Measurements from ENCODE around the gene PTPN12. TPM values are rescaled to one million over a fixed set of nuclear protein-coding genes. Genes with fewer than 3 reads are reported as not detected.
A peak's percentile ranks its signal among the peaks of the same experiment; 100 is the strongest.

Gene PTPN12
- total RNA-seq, 2 donors from 2014 or later: 70.5 to 173 TPM

DNA sequence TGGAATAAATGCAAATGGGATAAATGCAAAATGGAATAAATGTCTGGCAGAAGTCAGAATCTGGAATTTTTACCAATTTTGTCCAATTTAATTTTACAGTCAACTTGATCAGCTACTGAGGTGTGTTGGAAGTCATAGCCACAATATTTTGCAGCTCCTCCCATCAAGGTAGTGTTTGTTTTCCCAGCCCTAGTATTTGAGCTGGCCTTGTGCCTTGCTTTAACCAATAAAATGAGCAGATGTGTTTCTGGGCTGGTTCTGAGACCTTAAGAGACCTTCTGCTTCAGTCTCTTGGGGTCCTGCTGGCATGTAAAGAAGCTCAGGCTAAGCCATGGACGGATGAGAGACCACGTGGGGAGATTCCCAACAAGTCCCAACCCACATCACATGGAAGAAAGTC, 116.5 kb downstream of the PTPN12 start:
- TF ChIP-seq, protein P1, sequence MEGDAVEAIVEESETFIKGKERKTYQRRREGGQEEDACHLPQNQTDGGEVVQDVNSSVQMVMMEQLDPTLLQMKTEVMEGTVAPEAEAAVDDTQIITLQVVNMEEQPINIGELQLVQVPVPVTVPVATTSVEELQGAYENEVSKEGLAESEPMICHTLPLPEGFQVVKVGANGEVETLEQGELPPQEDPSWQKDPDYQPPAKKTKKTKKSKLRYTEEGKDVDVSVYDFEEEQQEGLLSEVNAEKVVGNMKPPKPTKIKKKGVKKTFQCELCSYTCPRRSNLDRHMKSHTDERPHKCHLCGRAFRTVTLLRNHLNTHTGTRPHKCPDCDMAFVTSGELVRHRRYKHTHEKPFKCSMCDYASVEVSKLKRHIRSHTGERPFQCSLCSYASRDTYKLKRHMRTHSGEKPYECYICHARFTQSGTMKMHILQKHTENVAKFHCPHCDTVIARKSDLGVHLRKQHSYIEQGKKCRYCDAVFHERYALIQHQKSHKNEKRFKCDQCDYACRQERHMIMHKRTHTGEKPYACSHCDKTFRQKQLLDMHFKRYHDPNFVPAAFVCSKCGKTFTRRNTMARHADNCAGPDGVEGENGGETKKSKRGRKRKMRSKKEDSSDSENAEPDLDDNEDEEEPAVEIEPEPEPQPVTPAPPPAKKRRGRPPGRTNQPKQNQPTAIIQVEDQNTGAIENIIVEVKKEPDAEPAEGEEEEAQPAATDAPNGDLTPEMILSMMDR (IDR thresholded peaks at IDR 0.05): no peak
- Histone ChIP-seq H3K4me1 (ENCODE audit: control insufficient read depth in 1 of 2, low read depth in 2 of 2) (peaks cover 3 to 7% of the 10 kb centered on the region in 2 donors), H3K9me3 (no peaks in the 10 kb centered on the region), H3K4me3 (no peak overlapping the region), H3K36me3 (no peaks in the 10 kb centered on the region), H3K27me3 (replicated peaks; ENCODE audit: insufficient read depth) (no peaks in the 10 kb centered on the region), H3K27ac (no peak overlapping the region)
- ATAC-seq (ENCODE audit: insufficient number of reproducible peaks, low FRiP score, low read depth) (no peak), DNase-seq (ENCODE audit: low spot score) (no peak)

DNA sequence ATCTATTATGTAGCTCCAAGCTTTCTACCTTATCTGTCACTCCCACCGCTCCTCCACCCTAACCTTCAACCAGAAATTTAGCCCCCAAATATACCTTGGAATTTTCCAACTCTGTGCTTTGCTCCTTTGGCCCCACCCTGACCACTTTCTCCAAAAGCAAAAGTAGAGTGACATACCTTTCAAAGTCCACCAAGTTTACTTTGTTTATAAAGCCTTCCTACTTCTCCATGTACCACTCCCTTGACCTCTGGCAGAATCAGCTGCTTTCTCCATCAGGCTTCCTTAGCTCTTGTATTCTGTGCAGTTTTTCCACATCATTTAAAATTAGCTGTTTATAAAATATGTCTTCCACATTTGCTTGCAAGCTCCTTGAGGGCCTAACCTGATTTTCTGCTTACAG, 118.3 kb downstream of the PTPN12 start:
- Histone ChIP-seq H3K27me3 (replicated peaks; ENCODE audit: insufficient read depth) (no peaks in the 10 kb centered on the region), H3K9me3 (no peaks in the 10 kb centered on the region), H3K27ac (no peak overlapping the region), H3K4me1 (ENCODE audit: control insufficient read depth in 1 of 2, low read depth in 2 of 2) (no peaks in the 10 kb centered on the region), H3K4me3 (no peak overlapping the region), H3K36me3 (no peaks in the 10 kb centered on the region)
- TF ChIP-seq, protein P1 (IDR thresholded peaks at IDR 0.05): no peak
- DNase-seq (ENCODE audit: low spot score): no peak
- no peak for ATAC-seq (ENCODE audit: insufficient number of reproducible peaks, low FRiP score, low read depth)

DNA sequence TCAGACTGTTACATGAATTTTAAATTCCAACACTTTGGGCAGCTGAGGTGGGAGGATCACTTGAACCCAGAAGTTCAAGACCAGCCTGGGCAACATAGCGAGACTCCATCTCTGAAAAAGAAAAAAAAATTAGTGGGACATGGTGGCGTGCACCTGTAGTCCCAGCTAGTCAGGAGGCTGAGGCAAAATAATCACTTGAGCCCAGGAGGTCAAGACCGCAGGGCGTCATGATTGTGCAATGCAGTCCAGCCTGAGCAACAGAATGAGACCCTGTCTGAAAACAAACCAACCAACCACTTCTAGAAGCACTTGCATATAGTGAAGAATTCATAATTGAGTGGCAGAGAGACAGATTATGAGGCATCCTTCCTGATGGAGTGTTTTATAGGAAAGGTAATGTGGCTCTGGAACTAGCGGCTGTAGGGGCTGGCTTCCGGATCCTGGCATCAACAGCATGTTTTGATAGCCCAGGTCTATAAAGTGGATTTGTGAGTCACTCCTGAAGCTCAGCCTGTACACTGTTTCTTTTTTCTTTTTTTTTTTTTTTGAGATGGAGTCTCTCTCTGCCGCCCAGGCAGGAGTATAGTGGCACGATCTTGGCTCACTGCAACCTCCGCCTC, 118.9 kb downstream of the PTPN12 start:
- H3K4me1 ChIP-seq (ENCODE audit: control insufficient read depth in 1 of 2, low read depth in 2 of 2): no peaks in the 10 kb centered on the region
- no peaks in the 10 kb centered on the region for H3K27me3 ChIP-seq (replicated peaks; ENCODE audit: insufficient read depth)
- ATAC-seq (ENCODE audit: insufficient number of reproducible peaks, low FRiP score, low read depth) (no peak), DNase-seq (ENCODE audit: low spot score) (no peak)
- no peak overlapping the region for H3K4me3 ChIP-seq
- H3K9me3 ChIP-seq: no peaks in the 10 kb centered on the region
- no peak overlapping the region for H3K27ac ChIP-seq
- TF ChIP-seq, protein P1 (IDR thresholded peaks at IDR 0.05): no peak
- H3K36me3 ChIP-seq: no peaks in the 10 kb centered on the region

DNA sequence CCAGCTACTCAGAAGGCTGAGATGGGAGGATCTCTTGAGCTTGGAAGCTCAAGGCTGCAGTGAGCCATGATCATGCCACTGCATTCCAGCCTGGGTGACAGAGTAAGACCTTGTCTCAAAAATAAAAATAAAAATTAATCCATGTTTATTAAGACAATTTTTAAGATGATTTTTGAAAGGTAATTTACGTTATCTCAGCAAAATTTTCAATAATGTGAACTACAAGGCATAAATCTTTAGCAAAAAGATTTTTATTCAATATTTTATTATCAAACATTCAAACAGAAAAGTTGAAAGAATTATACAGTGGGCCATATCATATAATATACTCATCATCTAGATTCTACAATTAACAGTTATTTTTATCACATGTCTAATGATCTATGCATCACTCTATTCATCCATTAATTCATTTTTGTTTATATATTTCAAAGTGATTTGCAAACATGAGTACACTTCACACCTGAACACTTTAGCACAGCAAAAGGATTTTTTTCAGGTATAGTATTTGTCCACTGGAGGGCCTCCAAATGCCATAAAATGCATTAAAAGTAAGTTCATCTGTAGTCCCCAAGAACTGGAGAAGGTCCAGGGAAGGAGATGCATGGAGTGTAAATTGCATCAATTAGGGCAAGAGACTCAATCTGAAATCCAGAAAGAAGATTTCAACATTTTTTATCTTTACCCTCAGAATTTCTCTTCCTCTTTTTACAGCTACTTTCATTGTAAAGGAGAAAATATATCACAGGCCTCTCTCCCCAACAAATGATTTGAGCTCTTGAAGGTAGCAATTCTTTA, 120.5 kb downstream of the PTPN12 start:
- no peaks in the 10 kb centered on the region for H3K9me3 ChIP-seq
- H3K36me3 ChIP-seq: no peaks in the 10 kb centered on the region
- no peak for DNase-seq (ENCODE audit: low spot score)
- TF ChIP-seq, protein P1 (IDR thresholded peaks at IDR 0.05): peak; percentile 32
- no peaks in the 10 kb centered on the region for H3K27me3 ChIP-seq (replicated peaks; ENCODE audit: insufficient read depth)
- H3K4me1 ChIP-seq (ENCODE audit: control insufficient read depth in 1 of 2, low read depth in 2 of 2): no peaks in the 10 kb centered on the region
- ATAC-seq (ENCODE audit: insufficient number of reproducible peaks, low FRiP score, low read depth): no peak
- no peak overlapping the region for H3K27ac ChIP-seq
- H3K4me3 ChIP-seq: no peak overlapping the region

DNA sequence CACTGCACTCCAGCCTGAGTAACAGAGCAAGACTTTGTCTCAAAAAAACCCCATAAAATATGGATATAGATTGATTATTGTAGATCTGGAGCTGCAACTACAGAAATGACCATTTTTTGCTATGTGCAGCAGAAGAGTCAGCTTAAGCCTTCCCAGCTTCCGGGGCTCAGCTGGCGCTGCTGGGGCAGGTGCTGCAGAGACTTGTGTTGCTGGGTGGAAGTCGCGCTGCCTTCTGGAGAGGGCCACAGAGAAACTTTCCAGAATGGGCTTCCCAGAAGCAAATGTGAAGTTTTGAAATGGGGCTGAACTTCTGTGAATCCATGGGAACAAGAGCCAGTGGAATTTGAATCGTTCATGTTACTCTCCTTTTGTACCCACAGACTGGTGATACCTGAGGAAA, 121.8 kb downstream of the PTPN12 start:
- ATAC-seq (ENCODE audit: insufficient number of reproducible peaks, low FRiP score, low read depth) (no peak), DNase-seq (ENCODE audit: low spot score) (no peak)
- Histone ChIP-seq H3K36me3 (no peaks in the 10 kb centered on the region), H3K27ac (no peak overlapping the region), H3K4me3 (no peak overlapping the region), H3K4me1 (ENCODE audit: control insufficient read depth in 1 of 2, low read depth in 2 of 2) (no peaks in the 10 kb centered on the region), H3K9me3 (no peaks in the 10 kb centered on the region), H3K27me3 (replicated peaks; ENCODE audit: insufficient read depth) (no peaks in the 10 kb centered on the region)
- TF ChIP-seq, protein P1 (IDR thresholded peaks at IDR 0.05): no peak

Measured in thoracic aorta (tissue), 2 donors.